ENCODE results near the gene SLC9A8.

- TF ChIP-seq REST (IDR thresholded peaks at IDR 0.05; ENCODE audit: insufficient replicate concordance, low read depth), result no peak
- no peak for TF ChIP-seq CTCF (IDR thresholded peaks at IDR 0.05; ENCODE audit: insufficient read depth, low read length)
- TF ChIP-seq GABPA (IDR thresholded peaks at IDR 0.05; ENCODE audit: low read depth), result no peak
- no peak for TF ChIP-seq POLR2AphosphoS5 (IDR thresholded peaks at IDR 0.05; ENCODE audit: low read depth)
- no peak for TF ChIP-seq SPI1 (IDR thresholded peaks at IDR 0.05; ENCODE audit: borderline replicate concordance, low read depth)
Measured at GRCh38 chr20:49814057-49814694, 1.5 kb downstream of the SLC9A8 start.

All from HL-60 (cell line).